ENCODE measurements around the gene GJA10. TPM values are rescaled to one million over a fixed set of nuclear protein-coding genes. Genes with fewer than 3 reads are reported as not detected.

The GJA10 gene
- total RNA-seq, 1 donor from 2014 or later, result not detected

DNA sequence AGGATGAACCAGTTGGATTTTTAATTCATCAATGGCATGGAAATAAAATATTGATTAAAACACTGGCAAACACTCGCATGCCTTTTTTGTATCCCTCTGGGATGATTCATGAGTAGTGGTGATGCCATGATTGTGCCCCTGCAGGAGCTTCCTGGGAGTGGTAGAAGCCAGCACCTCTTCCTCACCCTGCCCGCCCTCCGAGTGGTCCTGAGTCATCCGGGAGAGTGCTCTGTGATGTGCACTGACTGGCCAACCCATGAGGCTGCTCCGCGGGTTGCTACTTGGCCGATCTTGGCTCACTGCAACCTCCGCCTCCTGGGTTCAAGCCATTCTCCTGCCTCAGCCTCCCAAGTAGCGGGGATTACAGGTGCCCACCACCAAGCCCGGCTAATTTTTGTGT is 27.4 kb downstream of the GJA10 start:
- H3K27me3 Mint-ChIP-seq (ENCODE audit: unreplicated experiment), result peaks cover 11% of the 10 kb centered on the region

DNA sequence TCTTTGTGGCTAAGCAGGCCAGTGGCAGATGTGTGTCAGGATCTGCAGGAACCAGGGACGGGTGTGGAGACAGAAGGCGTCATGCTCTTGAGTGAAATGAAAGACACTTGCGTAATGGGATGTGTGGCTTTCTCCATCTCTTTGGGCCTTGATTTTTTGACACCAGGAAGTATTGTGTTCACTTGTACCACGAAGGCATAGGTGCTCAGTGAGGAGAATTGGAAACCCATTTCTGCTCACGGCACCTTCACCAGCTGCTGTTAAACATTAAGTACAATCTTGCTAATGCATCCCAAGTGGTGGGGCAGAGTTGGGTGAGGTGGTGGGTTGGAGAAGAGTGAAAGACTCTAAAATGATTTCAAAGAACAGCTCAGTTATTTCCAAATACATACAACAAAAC is 30.0 kb downstream of the GJA10 start:
- no peak for DNase-seq
- H3K27me3 Mint-ChIP-seq (ENCODE audit: unreplicated experiment), result peaks cover 7% of the 10 kb centered on the region
- peaks cover 8% of the 10 kb centered on the region for H3K9me3 Mint-ChIP-seq (ENCODE audit: unreplicated experiment)
- peaks cover 12% of the 10 kb centered on the region for H3K36me3 Mint-ChIP-seq (ENCODE audit: unreplicated experiment)
- H3K27ac Mint-ChIP-seq (ENCODE audit: unreplicated experiment), result no peak overlapping the region
- no peak overlapping the region for H3K4me3 Mint-ChIP-seq (ENCODE audit: unreplicated experiment)
- peaks cover 6% of the 10 kb centered on the region for H3K4me1 Mint-ChIP-seq (ENCODE audit: low read depth, unreplicated experiment)
- TF ChIP-seq, protein P1, sequence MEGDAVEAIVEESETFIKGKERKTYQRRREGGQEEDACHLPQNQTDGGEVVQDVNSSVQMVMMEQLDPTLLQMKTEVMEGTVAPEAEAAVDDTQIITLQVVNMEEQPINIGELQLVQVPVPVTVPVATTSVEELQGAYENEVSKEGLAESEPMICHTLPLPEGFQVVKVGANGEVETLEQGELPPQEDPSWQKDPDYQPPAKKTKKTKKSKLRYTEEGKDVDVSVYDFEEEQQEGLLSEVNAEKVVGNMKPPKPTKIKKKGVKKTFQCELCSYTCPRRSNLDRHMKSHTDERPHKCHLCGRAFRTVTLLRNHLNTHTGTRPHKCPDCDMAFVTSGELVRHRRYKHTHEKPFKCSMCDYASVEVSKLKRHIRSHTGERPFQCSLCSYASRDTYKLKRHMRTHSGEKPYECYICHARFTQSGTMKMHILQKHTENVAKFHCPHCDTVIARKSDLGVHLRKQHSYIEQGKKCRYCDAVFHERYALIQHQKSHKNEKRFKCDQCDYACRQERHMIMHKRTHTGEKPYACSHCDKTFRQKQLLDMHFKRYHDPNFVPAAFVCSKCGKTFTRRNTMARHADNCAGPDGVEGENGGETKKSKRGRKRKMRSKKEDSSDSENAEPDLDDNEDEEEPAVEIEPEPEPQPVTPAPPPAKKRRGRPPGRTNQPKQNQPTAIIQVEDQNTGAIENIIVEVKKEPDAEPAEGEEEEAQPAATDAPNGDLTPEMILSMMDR (IDR thresholded peaks at IDR 0.05; ENCODE audit: partially characterized antibody, unreplicated experiment), result no peak

More for the DNA sequence above, 27.4 kb downstream of the GJA10 start:
- TF ChIP-seq, protein P1 (IDR thresholded peaks at IDR 0.05; ENCODE audit: partially characterized antibody, unreplicated experiment), result no peak
- H3K4me3 Mint-ChIP-seq (ENCODE audit: unreplicated experiment), result no peak overlapping the region
- peaks cover 23% of the 10 kb centered on the region for H3K36me3 Mint-ChIP-seq (ENCODE audit: unreplicated experiment)
- H3K4me1 Mint-ChIP-seq (ENCODE audit: low read depth, unreplicated experiment), result peaks cover 2% of the 10 kb centered on the region
- DNase-seq, result no peak
- H3K9me3 Mint-ChIP-seq (ENCODE audit: unreplicated experiment), result peaks cover 15% of the 10 kb centered on the region
- H3K27ac Mint-ChIP-seq (ENCODE audit: unreplicated experiment), result no peak overlapping the region

DNA sequence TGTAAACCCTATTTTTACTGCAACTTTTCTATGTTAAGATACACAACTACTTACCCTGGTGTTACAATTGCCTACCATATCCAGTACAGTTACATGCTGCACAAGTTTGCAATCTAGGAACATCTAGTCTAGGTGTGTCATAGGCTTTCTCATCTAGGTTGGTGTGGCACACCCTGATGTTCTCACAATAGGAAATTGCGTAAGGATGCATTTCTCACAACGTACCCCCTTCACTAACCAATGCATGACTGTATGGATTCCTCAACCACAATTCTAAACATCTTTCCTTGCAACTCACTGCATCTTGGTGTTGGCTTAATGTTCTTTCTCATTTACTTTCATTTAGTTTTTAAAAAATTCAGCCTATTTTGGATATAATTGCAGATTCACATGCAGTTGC is 31.6 kb downstream of the GJA10 start:
- peaks cover 12% of the 10 kb centered on the region for H3K36me3 Mint-ChIP-seq (ENCODE audit: unreplicated experiment)
- no peak overlapping the region for H3K27ac Mint-ChIP-seq (ENCODE audit: unreplicated experiment)
- H3K4me3 Mint-ChIP-seq (ENCODE audit: unreplicated experiment), result no peak overlapping the region
- H3K9me3 Mint-ChIP-seq (ENCODE audit: unreplicated experiment), result peaks cover 5% of the 10 kb centered on the region
- TF ChIP-seq, protein P1 (IDR thresholded peaks at IDR 0.05; ENCODE audit: partially characterized antibody, unreplicated experiment), result no peak
- H3K27me3 Mint-ChIP-seq (ENCODE audit: unreplicated experiment), result peaks cover 7% of the 10 kb centered on the region
- H3K4me1 Mint-ChIP-seq (ENCODE audit: low read depth, unreplicated experiment), result peaks cover 6% of the 10 kb centered on the region
- no peak for DNase-seq

DNA sequence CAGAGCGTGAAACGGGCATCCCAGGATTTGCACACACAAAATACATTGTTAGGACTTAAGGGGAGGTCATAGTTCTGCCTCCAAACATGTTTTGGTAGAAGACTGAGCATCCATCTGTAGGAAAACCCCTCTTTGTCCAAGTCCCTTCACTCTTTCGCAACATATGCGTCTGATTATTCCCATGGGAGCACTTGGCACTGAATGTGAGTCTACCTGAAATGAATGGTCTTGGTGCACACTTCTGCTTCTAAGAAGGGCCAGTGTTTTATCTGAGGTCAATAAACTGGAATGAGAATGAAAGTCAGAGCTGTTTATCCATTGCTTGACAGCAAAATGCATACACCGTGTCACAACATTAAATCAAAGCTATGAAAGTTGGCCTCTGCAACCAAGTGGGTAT is 33.0 kb downstream of the GJA10 start:
- Mint-ChIP-seq H3K27me3 (ENCODE audit: unreplicated experiment) (peaks cover 7% of the 10 kb centered on the region), H3K36me3 (ENCODE audit: unreplicated experiment) (peaks cover 12% of the 10 kb centered on the region)

DNA sequence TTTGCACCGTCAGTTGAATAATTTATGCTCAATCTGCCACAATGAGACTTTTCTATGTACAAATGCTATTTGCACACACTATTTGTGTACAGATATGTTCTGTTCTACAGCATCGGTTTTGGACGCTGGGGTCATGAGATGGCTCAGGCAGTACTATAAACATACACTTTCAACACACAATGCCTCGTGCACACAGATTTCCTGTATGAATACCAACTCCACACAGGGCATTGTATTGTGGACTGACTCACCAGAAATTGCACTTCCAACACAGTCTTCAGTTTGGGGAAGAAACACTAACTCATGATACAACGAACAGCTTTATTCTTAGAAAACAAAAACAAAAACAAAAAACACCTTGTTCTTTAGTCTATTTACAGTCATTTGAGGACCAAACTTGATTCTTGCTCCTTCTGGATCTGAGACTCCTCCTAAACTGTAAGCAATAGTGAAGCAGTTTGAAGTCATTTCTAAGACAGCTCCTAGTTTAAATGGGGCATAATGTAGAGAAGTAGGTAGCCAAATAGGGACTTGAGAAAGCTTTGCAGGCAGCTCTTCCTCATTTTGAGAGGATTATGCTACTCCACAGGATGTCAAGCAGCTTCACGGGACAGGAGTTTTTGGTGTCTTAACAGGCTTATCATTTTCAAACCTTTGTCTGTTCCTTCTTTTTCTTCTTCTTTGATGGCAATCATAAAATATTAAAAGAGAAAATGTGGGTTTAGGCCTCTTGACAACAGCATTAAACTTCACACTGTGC is 33.7 kb downstream of the GJA10 start:
- Mint-ChIP-seq H3K27me3 (ENCODE audit: unreplicated experiment) (peaks cover 7% of the 10 kb centered on the region), H3K9me3 (ENCODE audit: unreplicated experiment) (peaks cover 3% of the 10 kb centered on the region), H3K4me1 (ENCODE audit: low read depth, unreplicated experiment) (peaks cover 6% of the 10 kb centered on the region), H3K4me3 (ENCODE audit: unreplicated experiment) (no peak overlapping the region), H3K27ac (ENCODE audit: unreplicated experiment) (no peak overlapping the region), H3K36me3 (ENCODE audit: unreplicated experiment) (peaks cover 14% of the 10 kb centered on the region)
- TF ChIP-seq, protein P1 (IDR thresholded peaks at IDR 0.05; ENCODE audit: partially characterized antibody, unreplicated experiment), result no peak
- DNase-seq, result no peak

More for the DNA sequence above, 33.0 kb downstream of the GJA10 start:
- DNase-seq, result no peak
- no peak overlapping the region for H3K4me3 Mint-ChIP-seq (ENCODE audit: unreplicated experiment)
- peaks cover 6% of the 10 kb centered on the region for H3K4me1 Mint-ChIP-seq (ENCODE audit: low read depth, unreplicated experiment)
- H3K27ac Mint-ChIP-seq (ENCODE audit: unreplicated experiment), result no peak overlapping the region
- H3K9me3 Mint-ChIP-seq (ENCODE audit: unreplicated experiment), result peaks cover 4% of the 10 kb centered on the region
- TF ChIP-seq, protein P1 (IDR thresholded peaks at IDR 0.05; ENCODE audit: partially characterized antibody, unreplicated experiment), result no peak
